Uterus (tissue), 2 donors: ENCODE measurements around the gene SMTN.
A peak's percentile ranks its signal among the peaks of the same experiment; 100 is the strongest.

Experiments used
- POLR2A ChIP-seq, 2 donors: fragments of 450-650 bp; IDR thresholded peaks; one replicate each; pipeline ENCODE4 v1.6.1; 2016; ENCODE audit warnings: antibody characterized with exemption in 2 of 2, mild to moderate bottlenecking in 1 of 2, moderate library complexity in 1 of 2
- TF ChIP-seq, protein P1 (sequence below), 4 experiments: fragments of 200-600 bp in 2 of 4; fragments of 450-650 bp in 2 of 4; sonication (generic) in 2 of 4; IDR thresholded peaks; one replicate each; pipeline ENCODE4 v1.5.1; 2016 to 2019; ENCODE audit warnings: antibody characterized with exemption in 4 of 4, mild to moderate bottlenecking in 2 of 4, moderate library complexity in 1 of 4

DNA sequence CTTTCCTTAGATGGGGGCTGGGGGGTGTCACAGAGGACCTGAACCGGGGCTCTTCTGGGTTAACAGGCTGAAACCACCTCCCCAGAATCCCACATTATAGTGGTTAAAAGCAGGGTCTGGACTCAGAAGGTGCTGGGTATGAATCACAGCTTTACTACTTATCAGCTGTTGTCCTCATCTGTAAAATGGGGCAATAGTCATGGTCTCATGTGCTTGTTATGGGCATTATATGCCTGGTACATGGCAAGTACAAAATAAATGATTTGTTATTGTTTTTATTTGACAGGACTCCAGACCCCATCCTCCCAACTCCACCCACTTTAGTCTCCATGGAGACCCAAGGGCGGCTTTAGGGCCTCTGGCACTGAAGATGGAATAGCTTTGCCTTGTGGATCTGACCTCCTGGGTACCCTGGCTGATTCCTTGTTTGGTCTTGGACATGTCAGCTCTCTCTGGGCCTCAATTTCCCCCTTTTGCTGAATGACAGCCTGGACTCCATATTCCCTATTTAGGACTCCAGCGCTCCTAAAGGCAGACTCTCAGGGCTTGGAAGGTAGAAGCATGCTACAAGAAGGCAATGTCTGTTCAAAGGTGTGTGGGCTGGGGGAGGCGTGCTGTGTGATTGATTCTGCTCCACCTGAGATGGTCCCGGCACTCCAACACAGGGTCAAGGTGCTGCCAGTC, 812 bp upstream of the SMTN start:
- TF ChIP-seq, protein P1, sequence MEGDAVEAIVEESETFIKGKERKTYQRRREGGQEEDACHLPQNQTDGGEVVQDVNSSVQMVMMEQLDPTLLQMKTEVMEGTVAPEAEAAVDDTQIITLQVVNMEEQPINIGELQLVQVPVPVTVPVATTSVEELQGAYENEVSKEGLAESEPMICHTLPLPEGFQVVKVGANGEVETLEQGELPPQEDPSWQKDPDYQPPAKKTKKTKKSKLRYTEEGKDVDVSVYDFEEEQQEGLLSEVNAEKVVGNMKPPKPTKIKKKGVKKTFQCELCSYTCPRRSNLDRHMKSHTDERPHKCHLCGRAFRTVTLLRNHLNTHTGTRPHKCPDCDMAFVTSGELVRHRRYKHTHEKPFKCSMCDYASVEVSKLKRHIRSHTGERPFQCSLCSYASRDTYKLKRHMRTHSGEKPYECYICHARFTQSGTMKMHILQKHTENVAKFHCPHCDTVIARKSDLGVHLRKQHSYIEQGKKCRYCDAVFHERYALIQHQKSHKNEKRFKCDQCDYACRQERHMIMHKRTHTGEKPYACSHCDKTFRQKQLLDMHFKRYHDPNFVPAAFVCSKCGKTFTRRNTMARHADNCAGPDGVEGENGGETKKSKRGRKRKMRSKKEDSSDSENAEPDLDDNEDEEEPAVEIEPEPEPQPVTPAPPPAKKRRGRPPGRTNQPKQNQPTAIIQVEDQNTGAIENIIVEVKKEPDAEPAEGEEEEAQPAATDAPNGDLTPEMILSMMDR (IDR thresholded peaks at IDR 0.05) = peak in 1 of 4 experiments; percentile 14
- peak in 1 of 2 donors; percentile 35 for TF ChIP-seq POLR2A (IDR thresholded peaks at IDR 0.05)
